Cerebellar cortex (tissue), 1 donor: ENCODE results near the gene XXYLT1.

Source experiments
- DNase-seq: peaks from one replicate; pipeline ENCODE4 v3.0.0-alpha.2; 2015; ENCODE audit warnings: low spot score

Gene XXYLT1

DNA sequence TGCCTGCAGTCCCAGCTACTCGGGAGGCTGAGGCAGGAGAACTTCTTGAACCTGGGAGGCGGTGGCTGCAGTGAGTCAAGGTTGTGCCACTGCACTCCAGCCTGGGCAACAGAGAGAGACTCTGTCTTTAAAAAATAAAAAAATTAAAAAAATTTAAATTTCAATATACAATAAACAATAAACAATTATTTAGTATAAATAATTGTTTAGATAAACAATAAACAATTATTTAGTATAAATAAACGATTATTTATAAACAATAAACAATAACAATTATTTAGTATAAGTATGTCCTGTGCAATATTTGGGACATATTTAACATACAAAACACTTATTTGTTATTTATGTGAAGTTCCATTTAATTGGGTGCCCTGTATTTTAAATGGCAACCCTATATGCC, 119.6 kb downstream of the XXYLT1 start:
- DNase-seq, result no peak

DNA sequence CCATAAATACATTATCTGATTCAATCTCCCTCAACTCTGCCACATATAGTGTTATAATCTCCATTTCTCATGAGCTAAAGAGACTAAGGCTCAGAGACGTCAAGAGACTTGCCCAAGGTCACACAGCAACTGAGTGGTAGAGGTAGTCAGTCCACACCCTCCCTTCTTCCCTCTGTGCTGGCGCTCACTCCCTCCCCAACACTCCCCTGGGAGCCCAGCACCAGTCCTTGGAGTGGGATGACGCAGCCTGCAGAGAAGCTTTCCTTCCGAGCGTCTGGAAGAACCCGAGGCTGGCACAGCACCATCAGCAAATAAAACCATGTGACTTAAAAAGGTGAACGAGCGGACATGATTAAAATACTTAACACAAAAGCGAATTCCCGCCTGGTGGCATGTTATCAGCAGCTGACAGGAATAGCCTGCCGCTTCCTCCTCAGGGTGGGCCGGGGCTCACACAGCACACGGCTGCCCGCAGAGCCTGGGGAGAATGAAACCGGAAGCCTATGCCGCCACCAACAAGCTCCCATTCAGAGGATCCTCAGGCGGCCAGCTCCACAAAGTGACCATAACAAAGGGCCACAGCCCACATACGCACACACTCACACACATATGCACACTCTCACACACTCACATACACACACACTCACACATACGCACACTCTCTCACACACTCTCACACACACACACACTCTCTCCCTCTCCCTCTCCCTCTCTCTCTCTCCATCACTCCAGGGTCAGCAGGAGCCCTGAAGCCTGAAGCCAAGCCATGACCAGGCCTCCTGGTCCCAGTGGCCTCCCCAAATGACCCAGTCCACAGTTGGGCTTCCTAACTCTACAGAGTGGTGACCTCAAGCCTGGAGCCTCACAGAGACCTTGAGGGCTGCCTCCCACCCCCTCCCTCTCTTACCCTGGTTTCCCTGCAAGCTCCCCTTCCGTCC, 120.5 kb downstream of the XXYLT1 start:
- no peak for DNase-seq

DNA sequence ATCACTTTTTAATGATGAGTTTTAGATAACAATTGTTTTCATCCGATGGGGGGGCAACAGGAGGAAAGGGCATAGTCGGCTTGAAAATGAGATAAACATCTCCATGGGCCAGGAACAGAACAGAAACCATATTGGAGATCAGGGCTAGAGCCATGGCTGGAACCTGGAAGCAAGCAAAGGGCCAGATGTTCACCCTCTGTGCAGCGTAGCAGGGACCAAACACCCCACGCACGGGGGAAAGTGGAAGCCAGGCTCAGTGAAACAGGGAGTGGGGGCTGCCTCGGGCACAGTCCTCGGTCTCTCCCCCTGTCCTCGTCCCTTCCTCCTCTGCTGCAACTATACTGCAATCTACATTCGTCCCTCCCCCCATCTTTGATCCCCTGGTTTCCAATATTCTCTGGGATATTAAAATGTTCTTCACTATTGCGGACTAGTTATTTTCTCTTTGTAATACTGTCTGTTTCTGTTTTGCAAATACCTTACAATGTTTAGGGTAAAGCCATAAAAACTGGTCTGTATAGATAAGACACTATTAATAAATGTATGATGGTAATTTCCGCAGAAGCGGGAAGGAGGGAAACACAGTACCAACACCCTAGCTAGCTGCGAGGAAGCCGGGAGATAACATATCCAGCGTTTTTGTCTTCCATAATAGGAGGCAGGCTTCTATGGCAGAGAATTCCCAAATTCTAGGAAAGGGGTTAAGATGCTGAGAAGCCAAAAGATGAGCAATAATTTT, 121.5 kb downstream of the XXYLT1 start:
- DNase-seq, result no peak

DNA sequence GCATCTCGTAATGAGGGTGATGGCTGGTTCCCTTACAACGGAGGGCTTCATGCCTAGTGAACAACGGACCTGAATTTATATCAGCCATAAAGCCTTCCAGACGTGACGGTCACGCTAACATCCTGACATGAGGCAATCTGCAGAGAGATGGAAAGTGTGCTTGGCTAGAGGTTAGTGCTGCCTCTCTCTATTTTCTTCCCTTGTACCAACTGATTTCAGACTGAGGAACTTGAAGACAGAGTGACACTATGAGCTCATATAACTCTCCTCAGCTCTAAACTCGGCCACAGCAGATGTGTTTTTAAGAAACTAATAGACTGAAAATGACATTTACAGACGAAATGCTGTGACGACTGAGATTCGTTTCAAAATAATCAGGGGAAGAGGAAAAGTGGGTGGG, 122.4 kb downstream of the XXYLT1 start:
- no peak for DNase-seq

DNA sequence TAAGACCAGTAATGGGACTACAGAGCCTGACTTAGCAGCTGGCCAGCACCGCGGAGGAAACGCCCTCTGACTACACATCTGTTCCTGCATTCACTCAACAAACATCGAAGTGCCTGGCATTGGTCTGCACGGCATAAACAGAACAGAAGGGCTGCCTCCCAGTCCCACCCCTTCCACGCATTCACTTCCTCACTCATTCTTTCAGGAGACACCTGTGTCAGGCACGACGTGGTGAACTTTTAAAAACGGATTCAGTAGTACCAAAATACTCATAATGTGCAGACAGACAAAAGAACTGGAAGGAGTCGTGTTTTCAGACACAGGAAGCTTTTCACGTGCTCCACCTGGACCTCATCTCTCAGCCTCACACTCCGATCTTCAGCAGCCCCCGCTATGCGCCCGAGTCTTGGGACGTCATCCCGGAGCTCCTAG, 123.3 kb downstream of the XXYLT1 start:
- DNase-seq, result no peak

DNA sequence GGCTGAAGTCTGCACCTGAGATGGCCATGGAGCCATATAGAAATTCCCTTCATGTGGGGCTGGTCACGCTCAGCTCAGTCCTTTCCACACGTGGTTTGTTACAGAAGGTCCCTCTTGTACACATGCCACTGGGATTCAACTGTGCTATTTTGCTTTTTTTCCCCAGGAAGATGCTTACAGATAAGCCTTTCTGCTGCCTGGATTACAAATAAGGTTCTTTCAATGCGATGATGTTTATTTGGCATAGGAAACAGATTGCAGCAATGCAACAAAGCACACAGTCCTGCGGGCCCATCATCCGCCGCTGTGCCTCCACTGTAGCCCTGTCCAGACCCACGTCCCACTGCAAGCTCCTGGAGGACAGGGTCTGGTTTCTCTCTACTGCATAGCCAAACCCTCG, 124.8 kb downstream of the XXYLT1 start:
- DNase-seq, result no peak

DNA sequence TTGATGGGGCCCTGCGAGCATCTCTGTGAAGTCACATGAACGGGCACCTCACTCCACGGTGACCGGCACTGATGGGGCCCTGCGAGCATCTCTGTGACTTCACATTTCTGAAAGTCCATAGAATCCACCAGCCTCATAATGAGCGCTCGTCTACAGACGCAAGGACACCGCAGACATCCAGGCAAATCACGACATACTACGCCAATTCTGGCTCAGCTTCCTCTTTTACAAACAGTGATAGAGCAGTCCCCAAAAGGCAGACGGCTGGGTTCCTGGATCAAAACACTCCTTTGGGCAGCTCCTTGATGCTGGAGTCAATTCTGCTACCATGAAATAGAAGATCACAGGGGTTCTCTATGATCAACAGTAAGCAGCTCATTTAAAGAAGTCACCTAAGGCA, 125.4 kb downstream of the XXYLT1 start:
- no peak for DNase-seq

DNA sequence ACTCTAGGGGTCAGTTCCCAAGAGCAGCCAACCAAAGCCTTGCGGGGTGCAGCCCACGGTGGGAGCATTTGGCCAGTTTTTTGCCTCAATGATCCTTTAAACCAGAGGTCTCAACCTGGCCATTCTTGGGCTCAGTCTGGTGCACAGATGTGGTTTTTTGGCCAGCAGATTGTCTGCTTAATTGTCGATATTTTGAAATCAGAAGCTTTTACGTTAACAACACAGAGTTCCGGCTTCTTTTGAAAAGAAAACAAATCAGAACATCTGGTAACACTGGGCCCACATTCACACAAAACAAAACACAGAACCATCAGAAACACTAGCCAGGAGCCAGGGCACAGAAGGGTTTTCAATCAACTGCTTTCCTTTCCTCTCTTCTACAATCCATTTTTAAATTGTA, 127.7 kb downstream of the XXYLT1 start:
- DNase-seq, result no peak

DNA sequence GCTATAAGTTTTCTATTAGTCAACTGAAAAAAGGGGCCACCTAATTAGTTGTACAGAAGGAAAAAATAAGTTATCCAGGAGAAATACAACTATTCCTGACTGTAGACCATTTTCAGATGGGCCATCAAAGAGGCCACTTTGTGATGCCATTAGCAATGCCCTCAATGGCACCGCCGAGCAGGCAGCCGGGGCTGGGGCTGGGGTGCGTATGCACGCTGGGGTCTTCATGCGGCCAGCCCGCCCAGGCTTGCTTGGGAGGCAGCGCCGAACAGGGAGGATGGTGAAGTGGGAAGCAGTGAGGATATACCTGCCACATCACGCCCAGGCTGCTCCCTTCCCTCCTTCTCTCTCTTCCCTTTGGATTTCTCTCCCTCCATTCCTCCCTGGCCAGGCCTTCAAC, 128.4 kb downstream of the XXYLT1 start:
- no peak for DNase-seq

DNA sequence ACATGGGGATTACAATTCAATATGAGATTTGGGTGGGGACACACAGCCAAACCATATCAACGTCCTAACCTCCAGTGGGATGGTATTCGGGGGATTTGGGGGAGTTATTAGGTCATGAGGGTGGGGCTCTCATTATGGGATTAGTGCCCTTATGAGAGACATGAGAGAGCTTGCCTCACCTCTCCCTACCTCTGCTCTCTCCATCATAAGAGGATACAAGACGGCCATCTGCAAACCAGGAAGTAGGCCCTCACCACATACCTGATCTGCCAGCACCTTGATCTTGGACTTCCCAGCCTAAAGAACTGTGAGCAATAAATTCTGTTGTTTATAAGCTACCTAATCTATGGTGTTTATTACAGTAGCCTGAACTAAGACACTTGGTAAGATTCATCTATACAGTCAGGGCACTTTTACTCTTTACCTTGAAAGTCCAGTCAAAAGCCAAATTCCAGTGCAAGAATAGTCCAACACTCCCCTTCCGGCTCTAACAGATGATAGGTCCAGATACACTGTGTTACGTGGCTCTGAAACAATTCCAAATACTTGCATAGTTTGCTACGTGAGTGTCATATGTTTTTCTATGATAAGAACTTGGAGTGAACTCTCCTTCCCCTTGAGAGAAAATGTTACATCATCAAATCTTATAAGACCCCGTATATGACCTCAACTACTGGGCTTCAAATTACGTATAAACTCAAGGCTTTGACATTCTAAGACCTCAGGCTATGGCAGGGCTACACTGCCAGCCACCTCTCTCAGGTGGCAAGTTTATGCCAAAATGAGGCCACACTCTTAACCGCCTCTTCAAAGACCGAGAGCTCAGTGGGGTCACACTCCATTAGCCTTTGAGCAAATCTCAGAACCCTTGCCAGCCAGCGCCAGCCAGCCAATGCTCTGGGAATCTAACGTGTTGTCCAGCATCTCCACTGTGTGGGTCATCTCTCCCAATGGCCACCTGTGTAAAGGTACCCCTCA, 129.9 kb downstream of the XXYLT1 start:
- no peak for DNase-seq

DNA sequence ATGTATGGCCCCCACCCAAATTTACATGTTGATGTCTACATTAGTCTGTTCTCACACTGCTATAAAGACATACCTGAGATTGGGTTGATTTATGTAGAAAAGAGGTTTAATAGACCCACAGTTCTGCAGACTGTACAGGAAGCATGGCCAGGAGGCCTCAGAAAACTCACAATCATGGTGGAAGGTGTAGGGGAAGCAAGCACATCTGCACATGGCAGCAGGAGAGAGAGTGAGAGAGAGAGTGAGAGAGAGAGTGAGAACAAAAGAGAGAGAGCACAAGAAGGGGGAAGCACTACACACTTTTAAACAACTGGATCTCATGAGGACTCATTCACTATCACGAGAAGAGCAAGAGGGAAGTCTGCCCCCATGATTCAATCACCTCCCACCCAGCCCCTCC, 130.5 kb downstream of the XXYLT1 start:
- DNase-seq, result no peak

DNA sequence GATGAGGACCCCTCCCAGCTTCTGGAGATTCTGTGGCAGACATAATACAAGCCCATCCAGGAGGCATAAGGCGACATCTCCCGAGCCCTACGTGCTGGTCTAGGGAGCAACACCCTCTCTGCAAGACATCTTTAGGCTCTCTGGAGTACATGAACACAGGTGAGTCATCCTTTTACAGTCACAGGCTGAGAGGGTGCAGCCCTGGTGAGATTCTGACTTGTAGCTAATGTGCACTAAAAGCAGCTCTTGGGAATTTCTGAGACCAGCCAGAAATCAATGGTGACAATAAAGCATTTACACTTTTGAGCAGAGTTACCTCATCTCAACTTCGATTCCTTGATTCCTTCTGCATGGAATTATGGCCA, 131.1 kb downstream of the XXYLT1 start:
- no peak for DNase-seq

DNA sequence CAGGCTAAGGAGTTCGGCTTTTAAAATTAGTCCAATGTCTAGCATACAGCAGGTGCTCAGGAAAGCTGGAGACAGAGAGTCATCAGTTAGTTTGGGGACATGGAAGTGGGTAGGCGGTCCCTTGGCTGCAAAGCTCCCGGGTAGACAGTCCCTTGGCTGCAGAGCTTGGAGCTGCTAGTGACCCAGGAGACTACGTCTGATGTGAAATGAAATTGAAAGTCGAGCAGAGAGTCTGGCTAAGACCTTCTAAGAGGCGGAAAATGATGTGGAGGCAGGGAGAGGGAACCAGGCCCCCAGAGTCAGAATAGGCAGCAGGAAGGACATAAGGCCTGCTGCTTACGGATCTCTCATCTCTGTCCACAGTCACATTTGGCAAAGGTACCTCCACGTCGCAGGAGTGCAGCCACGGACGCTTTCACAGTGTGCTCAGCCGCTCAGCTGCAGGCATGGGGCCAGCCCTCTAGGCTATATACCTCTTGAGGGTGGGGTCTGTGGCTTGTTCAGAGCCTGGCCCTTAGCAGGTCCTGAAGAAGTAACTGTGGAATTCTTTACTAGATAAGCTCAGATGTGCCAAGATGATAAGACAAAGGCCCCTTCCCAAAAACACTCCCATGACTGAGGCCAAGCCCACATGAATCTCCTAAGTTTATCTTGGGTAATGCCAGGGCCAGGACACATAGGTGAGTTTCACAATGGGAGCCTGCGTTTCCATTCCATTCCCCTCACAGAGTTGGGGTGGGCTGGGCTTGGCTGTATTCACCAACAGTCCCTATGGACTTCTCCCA, 131.7 kb downstream of the XXYLT1 start:
- DNase-seq, result no peak

DNA sequence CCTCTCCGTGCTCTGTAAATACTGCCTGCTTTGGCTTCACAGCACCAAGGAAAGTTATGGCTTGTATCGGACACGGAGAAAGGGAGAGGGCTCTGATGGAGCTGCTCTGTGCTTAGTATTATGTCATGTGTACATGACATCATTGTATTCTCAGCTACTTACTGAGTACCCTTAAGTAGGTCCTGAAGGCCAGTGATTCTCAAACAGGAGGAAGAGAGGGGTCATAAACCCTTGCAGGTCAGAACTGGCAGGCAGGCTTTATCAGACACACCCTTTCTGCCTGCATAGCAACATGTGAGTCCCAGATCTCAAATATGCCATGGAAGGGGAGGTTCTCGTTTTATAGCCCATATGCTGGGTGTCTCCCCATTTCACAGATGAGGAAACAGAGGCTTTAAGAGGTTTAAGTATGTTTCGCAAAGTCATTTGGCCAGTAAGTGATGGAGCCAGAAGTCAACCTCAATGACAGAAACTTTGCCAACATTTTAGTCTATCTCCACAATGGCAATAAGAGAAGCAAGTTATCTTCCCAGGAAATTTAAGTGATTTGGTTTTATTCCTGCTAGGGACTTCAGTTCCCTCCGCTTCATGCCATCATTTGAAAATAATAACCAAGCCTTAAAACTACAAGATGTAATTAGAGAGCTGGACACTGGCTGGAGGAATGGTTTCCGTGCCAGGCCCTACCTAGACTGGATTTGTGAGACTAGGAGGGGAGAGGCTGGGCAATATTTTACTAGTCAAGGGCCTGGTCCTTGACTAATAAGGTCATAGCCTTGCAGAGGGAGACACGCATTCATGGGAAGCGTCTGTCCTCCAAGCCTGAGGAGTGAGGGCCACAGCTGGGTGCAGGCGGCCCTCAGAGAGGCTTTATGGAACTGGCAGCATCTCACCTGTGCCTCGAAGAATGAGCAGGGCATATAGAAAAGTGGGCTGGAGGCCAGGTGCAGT, 133.0 kb downstream of the XXYLT1 start:
- no peak for DNase-seq

DNA sequence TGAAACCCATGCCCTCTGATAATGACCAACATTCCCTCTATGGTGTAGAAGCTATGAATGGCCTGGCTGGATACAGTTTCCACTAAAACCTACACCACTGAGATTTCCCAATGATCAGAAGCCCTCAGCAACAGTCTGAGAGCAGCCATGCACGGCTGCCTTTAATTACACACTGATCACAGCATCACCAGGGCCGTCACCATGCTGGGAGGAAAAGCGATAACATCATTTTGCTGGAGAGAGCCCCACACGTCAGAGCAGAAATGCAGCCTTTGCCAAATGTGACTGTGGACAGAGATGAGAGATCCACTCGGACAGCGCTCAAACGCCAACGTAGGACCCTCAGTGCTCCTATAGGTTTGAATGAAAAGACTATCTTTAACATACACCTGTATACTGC, 135.0 kb downstream of the XXYLT1 start:
- no peak for DNase-seq

DNA sequence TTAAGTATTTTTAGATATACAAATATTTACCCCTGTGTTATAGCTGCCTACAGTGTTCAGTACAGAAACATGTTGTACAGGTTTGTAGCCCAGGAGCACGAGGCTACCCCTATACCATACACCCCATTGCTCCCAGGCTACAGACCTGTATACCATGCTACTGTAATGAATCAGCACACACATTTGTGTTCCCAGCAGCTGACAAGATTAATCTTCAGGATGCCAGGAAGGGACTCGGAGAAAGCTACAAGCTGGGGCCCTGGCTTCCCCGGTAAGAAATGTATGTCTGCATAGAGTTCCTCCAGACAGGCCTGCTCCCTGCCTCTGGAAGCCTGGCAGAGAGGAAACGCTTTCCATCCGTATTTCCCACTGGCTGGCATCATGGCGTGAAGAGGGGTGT, 136.5 kb downstream of the XXYLT1 start:
- DNase-seq, result no peak

DNA sequence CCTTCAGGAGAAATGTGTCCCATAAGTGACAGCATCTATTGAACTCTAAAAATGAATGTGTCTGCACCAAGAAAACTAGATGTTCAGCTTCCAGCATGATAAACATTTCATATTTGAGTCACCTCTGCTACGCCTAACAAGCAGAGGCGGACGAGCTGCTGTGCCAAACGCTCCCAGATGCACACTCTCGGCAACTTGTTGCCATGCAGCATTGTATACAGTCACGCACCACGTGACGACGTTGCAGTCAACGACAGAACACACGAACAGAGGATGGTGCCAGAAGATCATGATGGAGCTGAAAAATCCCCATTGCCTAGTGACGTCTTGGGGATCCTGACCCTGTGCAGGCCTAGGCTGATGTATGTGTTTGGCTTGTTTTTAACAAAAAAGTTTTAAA, 137.5 kb downstream of the XXYLT1 start:
- no peak for DNase-seq

DNA sequence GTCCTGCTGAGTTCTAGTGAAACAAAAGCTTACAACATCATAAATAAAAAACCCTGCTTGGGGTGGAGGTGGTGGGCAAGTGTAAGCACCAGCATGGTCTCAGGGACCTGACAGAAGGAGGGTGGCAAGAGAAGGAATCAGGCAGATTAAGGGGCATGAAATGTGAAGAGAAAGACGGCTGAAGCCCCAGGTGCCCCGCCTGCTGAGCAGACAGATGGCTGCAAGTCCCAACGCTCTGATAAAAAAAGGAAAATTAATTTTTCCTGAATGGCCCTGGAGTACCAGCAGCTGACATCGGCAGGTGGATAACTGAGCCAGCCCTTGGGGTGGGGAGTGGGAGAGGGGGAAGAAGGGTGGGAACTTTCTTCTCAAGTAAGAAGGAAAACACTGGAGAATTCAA, 137.9 kb downstream of the XXYLT1 start:
- peak; percentile 22 for DNase-seq

DNA sequence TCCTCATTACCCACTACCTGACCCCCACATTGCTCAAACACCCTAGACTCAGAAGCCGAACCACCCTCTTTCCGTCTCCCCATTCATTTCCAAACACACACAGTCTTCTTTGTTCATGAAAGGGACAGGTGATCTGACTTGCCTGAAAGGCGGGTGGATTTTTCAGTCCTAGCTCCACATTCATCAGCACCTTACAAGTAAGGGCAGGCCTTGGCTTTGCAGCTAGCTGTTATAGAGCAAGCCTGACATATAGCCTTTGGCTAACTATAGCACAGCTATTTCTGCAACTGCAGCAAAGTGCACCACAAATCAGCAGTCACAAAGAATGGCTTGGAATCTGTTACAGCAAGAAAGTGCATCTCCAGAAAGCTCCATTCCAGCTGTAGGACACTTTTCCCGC, 139.8 kb downstream of the XXYLT1 start:
- no peak for DNase-seq
